Parathyroid adenoma (tissue), 2 donors: ENCODE results near the gene F8.

Experiments used
- H2AFZ ChIP-seq: fragments of 300-600 bp; sonication (generic); one replicate; pipeline ENCODE4 v1.7.0; 2017; ENCODE audit warnings: antibody characterized with exemption, mild to moderate bottlenecking
- H3K27ac ChIP-seq: fragments of 300-600 bp; sonication (generic); one replicate; pipeline ENCODE4 v1.7.0; 2017
- H3K27me3 ChIP-seq: fragments of 300-600 bp; sonication (generic); one replicate; pipeline ENCODE4 v1.7.0; 2017; ENCODE audit warnings: low read length; ENCODE audit not compliant: control insufficient read depth, insufficient read depth
- H3K36me3 ChIP-seq: fragments of 300-600 bp; sonication (generic); one replicate; pipeline ENCODE4 v1.7.0; 2017; ENCODE audit warnings: low read length; ENCODE audit not compliant: control insufficient read depth, insufficient read depth
- H3K4me1 ChIP-seq: fragments of 300-600 bp; sonication (generic); one replicate; pipeline ENCODE4 v1.7.0; 2017; ENCODE audit warnings: control low read depth
- H3K4me2 ChIP-seq: fragments of 300-600 bp; sonication (generic); one replicate; pipeline ENCODE4 v1.7.0; 2017; ENCODE audit warnings: low read length
- H3K4me3 ChIP-seq: fragments of 300-600 bp; sonication (generic); one replicate; pipeline ENCODE4 v1.7.0; 2017; ENCODE audit warnings: low read depth, low read length
- H3K79me2 ChIP-seq: fragments of 300-600 bp; sonication (generic); one replicate; pipeline ENCODE4 v1.7.0; 2017; ENCODE audit warnings: control low read depth
- H3K9ac ChIP-seq: fragments of 300-600 bp; sonication (generic); one replicate; pipeline ENCODE4 v1.7.0; 2017; ENCODE audit warnings: mild to moderate bottlenecking
- H3K9me3 ChIP-seq: fragments of 300-600 bp; sonication (generic); one replicate; pipeline ENCODE4 v1.7.0; 2017; ENCODE audit warnings: low read length; ENCODE audit not compliant: control insufficient read depth
- TF ChIP-seq, protein P1 (sequence below): fragments of 300-600 bp; sonication (generic); IDR thresholded peaks from one replicate; pipeline ENCODE4 v1.7.0; 2017; ENCODE audit warnings: antibody characterized with exemption, mild to moderate bottlenecking
- donor health status: primary hyperparathyroidism.

F8 gene

DNA sequence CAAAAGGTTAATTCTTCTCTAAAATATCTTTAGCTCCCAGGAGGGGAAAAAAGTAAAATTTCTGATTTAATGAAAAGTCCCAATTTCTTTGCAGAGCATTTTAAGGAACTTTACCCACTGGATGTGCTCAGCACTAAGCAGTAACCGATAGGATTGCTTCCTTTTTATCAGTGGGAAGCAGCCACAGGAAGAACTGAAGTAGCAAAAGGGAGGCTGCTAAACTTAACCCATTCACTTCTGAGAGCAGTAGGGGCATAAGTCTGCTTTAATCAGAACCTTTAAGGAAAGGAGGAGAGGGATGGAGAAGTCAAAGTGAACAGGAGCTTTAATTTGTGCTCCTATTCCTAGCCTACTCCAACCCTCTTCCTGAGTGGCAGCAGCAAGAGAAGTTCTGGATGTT, at the start of gene F8:
TSS of gene F8 (minus strand) at position 139 of the 400 bp plus-strand sequence. CDS start 171 bp downstream, outside the sequence.
- H3K27me3 ChIP-seq: no peaks in the 10 kb centered on the region
- H3K27ac ChIP-seq: peak within 1 kb of the TSS; percentile 24
- TF ChIP-seq, protein P1, sequence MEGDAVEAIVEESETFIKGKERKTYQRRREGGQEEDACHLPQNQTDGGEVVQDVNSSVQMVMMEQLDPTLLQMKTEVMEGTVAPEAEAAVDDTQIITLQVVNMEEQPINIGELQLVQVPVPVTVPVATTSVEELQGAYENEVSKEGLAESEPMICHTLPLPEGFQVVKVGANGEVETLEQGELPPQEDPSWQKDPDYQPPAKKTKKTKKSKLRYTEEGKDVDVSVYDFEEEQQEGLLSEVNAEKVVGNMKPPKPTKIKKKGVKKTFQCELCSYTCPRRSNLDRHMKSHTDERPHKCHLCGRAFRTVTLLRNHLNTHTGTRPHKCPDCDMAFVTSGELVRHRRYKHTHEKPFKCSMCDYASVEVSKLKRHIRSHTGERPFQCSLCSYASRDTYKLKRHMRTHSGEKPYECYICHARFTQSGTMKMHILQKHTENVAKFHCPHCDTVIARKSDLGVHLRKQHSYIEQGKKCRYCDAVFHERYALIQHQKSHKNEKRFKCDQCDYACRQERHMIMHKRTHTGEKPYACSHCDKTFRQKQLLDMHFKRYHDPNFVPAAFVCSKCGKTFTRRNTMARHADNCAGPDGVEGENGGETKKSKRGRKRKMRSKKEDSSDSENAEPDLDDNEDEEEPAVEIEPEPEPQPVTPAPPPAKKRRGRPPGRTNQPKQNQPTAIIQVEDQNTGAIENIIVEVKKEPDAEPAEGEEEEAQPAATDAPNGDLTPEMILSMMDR: no peak
- H3K36me3 ChIP-seq: no peaks in the 10 kb centered on the region
- peaks cover 5% of the 10 kb centered on the region for H3K4me1 ChIP-seq
- H3K4me2 ChIP-seq: no peak within 1 kb of the TSS
- H3K9ac ChIP-seq: no peak within 1 kb of the TSS
- no peak within 1 kb of the TSS for H3K4me3 ChIP-seq
- peak within 1 kb of the TSS; percentile 50 for H2AFZ ChIP-seq
- H3K79me2 ChIP-seq: no peaks in the 10 kb centered on the region
- H3K9me3 ChIP-seq: no peaks in the 10 kb centered on the region

DNA sequence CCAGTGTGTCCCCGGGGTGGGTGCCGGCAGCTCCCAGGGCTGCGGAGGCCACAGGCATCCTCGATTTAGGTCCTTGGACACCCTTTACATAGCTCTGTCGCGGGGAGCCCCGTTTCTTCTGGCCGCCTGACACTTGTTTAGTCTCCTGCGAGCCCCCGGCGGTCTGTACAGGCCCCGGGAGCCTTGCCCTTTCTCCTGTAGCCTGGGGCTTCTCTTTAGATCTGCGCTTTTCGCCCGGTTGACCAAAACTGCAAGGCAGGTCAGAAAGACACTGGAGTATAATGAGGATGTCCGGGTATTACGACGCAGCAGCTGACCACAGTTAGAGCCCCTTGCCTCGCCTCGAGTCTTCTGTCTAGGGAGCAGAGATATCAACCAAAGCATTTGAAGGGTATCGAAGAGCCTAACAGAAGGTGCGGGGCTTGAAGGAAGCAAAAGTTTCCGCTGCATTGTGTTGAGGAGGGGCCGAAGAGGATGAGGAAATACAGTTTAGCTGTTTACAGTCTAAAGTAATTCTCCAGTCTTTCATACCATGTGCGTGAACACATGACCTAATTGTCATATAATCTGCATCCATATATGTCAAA, 49.3 kb upstream of the F8 start:
- Histone ChIP-seq H3K4me1 (peaks cover 4% of the 10 kb centered on the region), H2AFZ (peak overlapping the region; percentile 86), H3K9me3 (no peaks in the 10 kb centered on the region), H3K79me2 (peaks cover 2% of the 10 kb centered on the region), H3K4me3 (peak overlapping the region; percentile 71), H3K27ac (peak overlapping the region; percentile 72), H3K27me3 (no peaks in the 10 kb centered on the region), H3K9ac (peak overlapping the region; percentile 28), H3K36me3 (no peaks in the 10 kb centered on the region), H3K4me2 (peak overlapping the region; percentile 69)
- TF ChIP-seq, protein P1: no peak

DNA sequence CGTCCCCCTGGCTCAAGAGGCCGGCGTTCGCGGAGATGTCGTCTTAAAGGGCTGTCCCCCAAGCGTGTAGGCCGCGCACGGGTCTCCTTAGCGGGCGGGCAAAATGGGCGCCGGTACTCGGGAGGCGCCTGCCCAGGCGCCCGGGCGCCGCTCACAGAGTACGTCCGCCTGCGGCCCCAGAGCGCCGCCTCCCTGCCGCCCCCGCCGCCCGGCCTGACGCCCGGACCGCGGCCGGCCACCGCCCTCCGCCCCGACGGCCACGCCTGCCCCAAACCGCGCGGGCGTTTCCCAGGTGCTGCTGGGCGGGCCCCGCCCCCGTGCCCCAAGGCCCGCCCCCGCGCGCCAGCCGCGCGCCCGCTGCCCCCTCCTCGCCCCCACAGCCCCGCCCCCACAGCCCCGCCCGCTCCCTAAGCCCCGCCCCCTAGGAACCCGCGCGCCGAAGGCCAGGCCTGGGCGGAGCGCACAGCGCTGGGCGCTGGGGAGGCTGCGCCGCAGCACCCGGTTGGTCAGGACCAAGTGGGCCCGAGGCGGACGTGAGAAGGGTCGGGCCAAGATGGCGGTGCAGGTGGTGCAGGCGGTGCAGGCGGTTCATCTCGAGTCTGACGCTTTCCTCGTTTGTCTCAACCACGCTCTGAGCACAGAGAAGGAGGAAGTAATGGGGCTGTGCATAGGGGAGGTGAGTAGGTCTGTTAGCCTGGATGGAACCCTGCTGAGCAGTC, 48.6 kb upstream of the F8 start, which contains the start of the genes BRCC3, CMC4 and MTCP1:
TSS of gene BRCC3 (plus strand) at position 534 of the 719 bp plus-strand sequence. CDS start at position 554, 20 bp downstream.
TSS of gene CMC4 (minus strand) at position 162 of the 719 bp plus-strand sequence. CDS start 7,113 bp downstream, outside the sequence.
TSS of gene MTCP1 (minus strand) at position 162 of the 719 bp plus-strand sequence. CDS start 5,126 bp downstream, outside the sequence.
- TF ChIP-seq, protein P1: no peak
- Histone ChIP-seq H3K27ac (peak within 1 kb of the TSS; percentile 84), H3K27me3 (no peaks in the 10 kb centered on the region), H3K4me1 (peaks cover 4% of the 10 kb centered on the region), H3K36me3 (no peaks in the 10 kb centered on the region), H3K9ac (peak within 1 kb of the TSS; percentile 92), H2AFZ (peak within 1 kb of the TSS; percentile 86), H3K9me3 (no peaks in the 10 kb centered on the region), H3K79me2 (peaks cover 2% of the 10 kb centered on the region), H3K4me3 (peak within 1 kb of the TSS; percentile 71), H3K4me2 (peak within 1 kb of the TSS; percentile 75)

DNA sequence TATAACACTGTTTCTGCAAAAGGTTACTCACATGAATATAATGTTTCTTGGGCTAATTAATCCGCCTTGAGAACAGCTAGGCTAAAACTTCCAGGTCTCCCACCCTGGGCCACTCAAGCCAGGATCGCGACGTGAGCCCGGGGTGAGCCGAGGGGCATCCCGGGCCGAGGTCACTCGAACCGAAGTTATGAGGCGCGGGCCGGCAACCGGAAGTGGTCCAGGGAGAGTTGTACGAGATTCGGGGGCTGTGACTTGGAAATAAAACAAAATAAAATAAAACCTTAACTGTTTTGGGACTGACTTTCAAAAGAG, 48.1 kb upstream of the F8 start:
- Histone ChIP-seq H3K9ac (peak overlapping the region; percentile 92), H3K36me3 (no peaks in the 10 kb centered on the region), H3K27me3 (no peaks in the 10 kb centered on the region), H2AFZ (peak overlapping the region; percentile 84), H3K9me3 (no peaks in the 10 kb centered on the region), H3K27ac (peak overlapping the region; percentile 84), H3K79me2 (peaks cover 2% of the 10 kb centered on the region), H3K4me1 (peaks cover 4% of the 10 kb centered on the region), H3K4me3 (peak overlapping the region; percentile 64), H3K4me2 (peak overlapping the region; percentile 75)
- TF ChIP-seq, protein P1: no peak
